ENCODE data around the gene TAF1B.

DNA sequence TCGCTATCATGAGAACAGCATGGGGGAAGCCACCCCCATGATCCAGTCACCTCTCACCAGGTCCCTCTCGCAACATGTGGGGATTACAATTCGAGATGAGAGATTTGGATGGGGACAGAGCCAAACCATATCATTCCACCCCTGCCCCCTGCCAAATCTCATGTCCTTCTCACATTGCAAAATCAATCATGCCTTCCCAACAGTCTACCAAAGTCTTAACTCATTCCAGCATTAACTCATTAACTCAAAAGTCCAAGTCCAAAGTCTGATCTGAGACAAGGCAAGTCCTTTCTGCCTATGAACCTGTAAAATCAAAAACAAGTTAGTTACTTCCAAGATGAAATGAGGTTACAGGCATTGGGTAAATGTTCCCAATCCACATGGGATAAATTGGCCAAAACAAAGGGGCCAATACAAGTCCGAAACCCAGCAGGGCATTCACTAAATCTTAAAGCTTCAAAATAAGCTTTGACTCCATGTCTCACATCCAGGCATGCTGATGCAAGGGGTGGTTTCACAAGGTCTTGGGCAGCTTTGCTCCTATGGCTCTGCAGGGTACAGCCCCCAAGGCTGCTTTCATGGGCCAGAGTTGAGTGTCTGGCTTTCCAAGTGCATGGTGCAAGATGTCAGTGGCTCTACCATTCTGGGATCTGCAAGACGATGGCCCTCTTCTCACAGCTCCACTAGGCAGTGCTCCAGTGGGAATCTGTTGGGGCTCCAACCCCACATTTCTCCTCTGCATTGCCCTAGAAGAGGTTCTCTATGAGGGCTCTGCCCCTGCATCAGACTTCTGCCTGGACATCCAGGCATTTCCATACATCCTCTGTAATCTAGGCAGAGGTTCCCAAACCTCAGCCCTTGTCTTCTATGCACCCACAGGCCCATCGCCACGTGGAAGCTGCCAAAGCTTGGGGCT lies 14.8 kb downstream of the TAF1B start:
- TF ChIP-seq, protein P1, sequence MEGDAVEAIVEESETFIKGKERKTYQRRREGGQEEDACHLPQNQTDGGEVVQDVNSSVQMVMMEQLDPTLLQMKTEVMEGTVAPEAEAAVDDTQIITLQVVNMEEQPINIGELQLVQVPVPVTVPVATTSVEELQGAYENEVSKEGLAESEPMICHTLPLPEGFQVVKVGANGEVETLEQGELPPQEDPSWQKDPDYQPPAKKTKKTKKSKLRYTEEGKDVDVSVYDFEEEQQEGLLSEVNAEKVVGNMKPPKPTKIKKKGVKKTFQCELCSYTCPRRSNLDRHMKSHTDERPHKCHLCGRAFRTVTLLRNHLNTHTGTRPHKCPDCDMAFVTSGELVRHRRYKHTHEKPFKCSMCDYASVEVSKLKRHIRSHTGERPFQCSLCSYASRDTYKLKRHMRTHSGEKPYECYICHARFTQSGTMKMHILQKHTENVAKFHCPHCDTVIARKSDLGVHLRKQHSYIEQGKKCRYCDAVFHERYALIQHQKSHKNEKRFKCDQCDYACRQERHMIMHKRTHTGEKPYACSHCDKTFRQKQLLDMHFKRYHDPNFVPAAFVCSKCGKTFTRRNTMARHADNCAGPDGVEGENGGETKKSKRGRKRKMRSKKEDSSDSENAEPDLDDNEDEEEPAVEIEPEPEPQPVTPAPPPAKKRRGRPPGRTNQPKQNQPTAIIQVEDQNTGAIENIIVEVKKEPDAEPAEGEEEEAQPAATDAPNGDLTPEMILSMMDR (IDR thresholded peaks at IDR 0.05), result no peak
- TF ChIP-seq POLR2A (IDR thresholded peaks at IDR 0.05), result no peak

All from esophagus squamous epithelium (tissue), 4 donors.